HS-27A (cell line): ENCODE results near the gene PDCD10.

Experiments used
- DNase-seq: peaks from one replicate; pipeline ENCODE4 v3.0.0-alpha.2; 2012; ENCODE audit warnings: low read depth, missing footprints

Gene PDCD10

GRCh38 chr3:167734498-167735232 is at the start of gene PDCD10:
PDCD10 (minus strand) TSS chr3:167734892; CDS start chr3:167720157, 14,735 bp downstream.
- DNase-seq: peak; percentile 94

GRCh38 chr3:167783781-167784180 is 49.1 kb upstream of the PDCD10 start:
- no peak for DNase-seq

- no peak for DNase-seq
Measured at GRCh38 chr3:167780214-167780883, 45.7 kb upstream of the PDCD10 start.

GRCh38 chr3:167777356-167777755 is 42.7 kb upstream of the PDCD10 start:
- no peak for DNase-seq

- no peak for DNase-seq
Measured at GRCh38 chr3:167776066-167776685, 41.5 kb upstream of the PDCD10 start.

- no peak for DNase-seq
Measured at GRCh38 chr3:167773584-167773983, 38.9 kb upstream of the PDCD10 start.

DNA sequence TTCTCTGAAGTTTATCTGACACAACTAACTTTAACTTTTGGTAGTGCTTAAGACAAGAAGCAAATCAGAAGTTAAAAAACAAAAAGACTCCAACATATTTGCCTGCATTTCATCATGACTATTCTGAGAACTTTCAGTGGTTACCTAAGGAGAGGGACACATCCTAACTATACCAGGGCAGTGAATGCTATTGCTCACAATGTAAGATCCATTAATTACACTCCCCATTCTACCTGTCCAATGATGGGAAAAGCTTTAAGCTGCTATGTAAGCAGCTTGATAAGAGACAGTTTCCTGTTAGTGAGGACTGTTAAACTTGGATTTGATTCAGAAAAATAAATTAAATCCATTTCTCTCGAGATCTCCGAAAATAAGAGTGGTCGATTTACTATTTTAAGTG is 38.3 kb upstream of the PDCD10 start:
- no peak for DNase-seq

DNA sequence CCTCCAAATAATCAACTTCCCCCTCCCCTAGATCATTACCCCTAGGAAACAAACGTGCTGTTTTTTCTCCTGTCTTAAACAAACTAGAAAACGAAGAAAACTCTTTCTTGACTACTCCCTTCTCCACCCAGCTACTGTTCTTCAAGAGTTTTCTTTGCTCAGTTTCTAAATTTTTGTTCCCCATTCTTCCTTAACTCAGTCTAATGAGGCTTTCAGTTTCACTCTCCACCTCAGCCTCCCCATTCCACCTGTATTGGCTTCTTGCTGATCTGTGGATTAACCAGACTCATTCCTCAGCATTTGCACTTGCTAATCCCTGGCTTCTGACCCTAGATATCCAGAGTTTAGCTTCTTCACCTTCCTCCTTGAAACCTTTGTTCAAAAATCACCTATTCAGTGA is 27.6 kb upstream of the PDCD10 start:
- DNase-seq: no peak

DNA sequence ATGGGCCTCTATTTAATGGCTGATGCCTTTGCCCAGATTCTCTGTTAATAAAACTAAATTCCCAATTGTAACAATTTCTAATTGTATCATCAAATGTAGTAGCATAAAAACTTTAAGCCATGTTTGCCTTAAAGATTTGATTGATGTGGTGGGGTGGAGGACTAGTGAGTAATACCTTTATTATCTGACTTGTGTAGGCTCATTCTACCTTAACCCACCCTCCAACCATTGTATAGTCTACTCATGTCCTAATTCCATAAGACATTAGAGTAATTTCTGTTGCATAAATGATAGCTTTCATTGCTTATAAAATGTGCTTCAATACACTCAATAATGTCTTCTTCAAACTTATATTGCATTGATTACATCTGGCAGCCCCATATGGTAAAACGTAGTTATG is 26.6 kb upstream of the PDCD10 start:
- no peak for DNase-seq

GRCh38 chr3:167754049-167754448 is 19.4 kb upstream of the PDCD10 start:
- no peak for DNase-seq

DNA sequence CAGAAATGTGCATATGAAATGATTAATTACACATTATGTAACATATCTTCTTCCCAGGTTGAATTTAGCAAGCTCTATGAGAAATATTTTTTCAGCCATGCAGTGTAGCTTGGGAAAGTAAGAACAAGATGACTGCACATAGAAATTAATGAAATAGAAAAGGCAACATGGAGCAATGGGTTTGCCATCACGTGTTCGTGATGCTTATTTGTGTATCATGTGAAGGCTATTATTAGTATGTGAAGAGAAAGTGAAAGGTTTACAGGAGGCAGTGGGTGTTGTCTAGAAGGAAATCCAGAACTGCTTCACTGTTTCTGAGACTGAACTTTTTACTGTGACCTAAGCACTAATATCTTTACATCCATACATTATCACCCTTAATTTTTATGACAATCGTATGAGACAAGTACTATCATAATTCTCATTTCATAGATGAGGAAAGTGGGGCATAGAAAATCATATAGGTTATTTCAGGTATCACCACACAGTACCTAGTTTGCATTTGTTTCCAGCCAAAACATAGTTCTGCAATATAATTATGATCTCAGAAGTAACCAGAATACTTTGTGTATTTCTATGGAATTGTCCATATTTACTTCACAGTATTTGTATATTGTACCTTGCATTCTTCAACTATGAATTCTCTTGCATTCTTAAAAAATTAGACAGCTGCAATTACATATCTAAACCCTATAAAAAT is 15.7 kb upstream of the PDCD10 start:
- DNase-seq: no peak

DNA sequence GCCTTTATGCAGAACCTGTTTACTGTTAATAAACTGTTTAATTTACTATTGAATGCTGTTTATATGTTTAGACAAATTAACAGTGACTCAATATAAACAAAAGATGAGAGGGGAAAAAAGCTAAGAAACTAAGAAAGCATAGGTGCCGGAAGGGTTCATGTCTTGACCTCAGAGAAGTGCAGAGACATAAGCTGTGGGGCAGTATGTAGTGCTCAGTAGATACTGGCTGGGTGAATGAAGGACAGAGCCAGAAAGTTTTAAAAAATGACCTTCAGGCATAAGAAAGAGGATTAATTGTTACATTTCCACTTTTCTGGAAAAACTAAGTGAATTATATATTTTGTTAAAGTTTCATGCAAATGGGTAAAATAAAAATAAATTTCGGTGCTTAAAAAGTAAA is 15.0 kb upstream of the PDCD10 start:
- no peak for DNase-seq

DNA sequence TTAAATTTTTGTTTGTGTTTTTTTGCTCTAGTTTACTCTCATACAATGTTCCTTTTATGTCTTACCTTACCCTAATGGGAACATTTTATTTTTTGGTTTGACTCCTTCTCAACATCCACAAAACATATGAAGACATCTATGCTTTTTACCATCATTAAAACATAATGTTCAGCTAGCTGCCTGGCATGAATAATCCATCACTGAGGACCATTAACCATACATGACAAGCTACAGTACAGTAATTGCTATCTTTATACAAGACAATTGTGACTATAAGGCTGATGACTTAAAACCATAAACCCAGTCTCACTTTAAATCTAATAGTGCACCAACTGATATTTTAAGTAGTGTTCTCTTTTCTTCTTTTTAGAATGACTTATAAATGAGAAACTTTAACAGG is 14.5 kb upstream of the PDCD10 start:
- no peak for DNase-seq

GRCh38 chr3:167743799-167744198 is 9.1 kb upstream of the PDCD10 start:
- DNase-seq: no peak

GRCh38 chr3:167742338-167742737 is 7.6 kb upstream of the PDCD10 start:
- no peak for DNase-seq

- DNase-seq: no peak
Measured at GRCh38 chr3:167740961-167741587, 6.4 kb upstream of the PDCD10 start.

DNA sequence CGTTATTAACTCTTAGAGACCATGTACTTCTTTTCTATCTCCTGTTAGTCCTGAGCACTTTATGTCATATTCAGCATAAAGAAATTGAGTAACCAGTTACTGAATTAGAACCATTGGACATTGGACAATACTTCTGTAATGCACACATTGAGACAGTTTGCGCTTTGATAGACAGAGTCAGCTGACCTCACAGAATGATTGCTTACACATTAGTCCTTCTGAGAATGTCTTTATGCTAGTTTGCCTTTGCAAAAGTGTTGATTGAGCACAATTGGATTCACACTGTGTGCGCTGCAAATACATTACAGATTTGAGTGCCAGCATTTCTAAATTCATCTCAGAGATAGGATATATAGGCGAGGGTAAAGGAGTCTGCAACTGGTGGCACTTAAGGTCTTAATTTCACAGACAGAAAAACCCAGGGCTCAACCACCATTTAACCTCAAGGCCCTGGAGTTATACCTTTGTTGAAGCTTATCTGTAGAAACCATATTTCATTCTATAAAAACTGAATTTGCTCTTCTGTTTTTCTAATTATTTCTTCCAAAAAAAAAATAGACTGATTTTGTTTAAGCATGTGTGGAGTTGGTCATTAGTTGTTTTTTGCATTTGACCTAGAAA is 4.6 kb upstream of the PDCD10 start:
- no peak for DNase-seq

- no peak for DNase-seq
Measured at GRCh38 chr3:167738037-167738436, 3.3 kb upstream of the PDCD10 start.

DNA sequence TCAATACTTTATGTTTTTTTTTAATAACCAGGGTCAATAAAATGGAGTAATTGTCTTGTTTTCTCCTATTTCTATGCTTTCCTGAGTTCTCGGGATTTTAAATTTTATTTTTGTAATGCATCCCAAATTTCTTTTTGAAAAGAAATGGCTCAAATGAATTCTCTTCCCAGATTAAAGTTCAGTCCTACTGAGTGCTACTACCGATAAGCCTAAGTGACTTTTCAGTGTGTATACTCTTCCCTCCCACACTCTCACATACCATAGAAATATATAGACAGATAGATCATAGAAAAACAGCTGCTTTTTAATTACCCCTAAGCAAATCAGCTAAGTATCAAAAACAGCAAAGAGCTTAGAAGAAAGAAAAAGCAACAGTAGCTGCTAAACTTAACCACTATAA is 2.3 kb upstream of the PDCD10 start:
- no peak for DNase-seq

- DNase-seq: no peak
Measured at GRCh38 chr3:167736264-167736787, 1.6 kb upstream of the PDCD10 start.
